Measurements from ENCODE around the gene KCNQ1OT1.

The KCNQ1OT1 gene

GRCh38 chr11:2663915-2664314 is 35.9 kb downstream of the KCNQ1OT1 start:
- no peak for TF ChIP-seq POLR2A (IDR thresholded peaks at IDR 0.05; ENCODE audit: extremely low read depth, insufficient read length)
- no peak for TF ChIP-seq CTCF (IDR thresholded peaks at IDR 0.05; ENCODE audit: low read depth, low read length)
- no peak for TF ChIP-seq MYC (IDR thresholded peaks at IDR 0.05; ENCODE audit: low read depth, low read length)
- no peak for TF ChIP-seq MAX (IDR thresholded peaks at IDR 0.05; ENCODE audit: low read depth, low read length)
- no peak for DNase-seq (ENCODE audit: low read depth)
- no peak overlapping the region for H3K4me3 ChIP-seq (ENCODE audit: low read depth, low read length)

- TF ChIP-seq CTCF (IDR thresholded peaks at IDR 0.05; ENCODE audit: low read depth, low read length) = no peak
- no peak for TF ChIP-seq MAX (IDR thresholded peaks at IDR 0.05; ENCODE audit: low read depth, low read length)
- no peak for TF ChIP-seq POLR2A (IDR thresholded peaks at IDR 0.05; ENCODE audit: extremely low read depth, insufficient read length)
- no peak for TF ChIP-seq MYC (IDR thresholded peaks at IDR 0.05; ENCODE audit: low read depth, low read length)
- no peak for DNase-seq (ENCODE audit: low read depth)
- H3K4me3 ChIP-seq (ENCODE audit: low read depth, low read length) = no peak overlapping the region
Observed at GRCh38 chr11:2663506-2663905, 36.3 kb downstream of the KCNQ1OT1 start.

GRCh38 chr11:2662430-2663299 is 37.1 kb downstream of the KCNQ1OT1 start:
- H3K4me3 ChIP-seq (ENCODE audit: low read depth, low read length) = no peak overlapping the region
- no peak for TF ChIP-seq POLR2A (IDR thresholded peaks at IDR 0.05; ENCODE audit: extremely low read depth, insufficient read length)
- TF ChIP-seq MAX (IDR thresholded peaks at IDR 0.05; ENCODE audit: low read depth, low read length) = no peak
- no peak for TF ChIP-seq MYC (IDR thresholded peaks at IDR 0.05; ENCODE audit: low read depth, low read length)
- no peak for DNase-seq (ENCODE audit: low read depth)

- TF ChIP-seq MYC (IDR thresholded peaks at IDR 0.05; ENCODE audit: low read depth, low read length) (no peak), CTCF (IDR thresholded peaks at IDR 0.05; ENCODE audit: low read depth, low read length) (no peak), POLR2A (IDR thresholded peaks at IDR 0.05; ENCODE audit: extremely low read depth, insufficient read length) (no peak), MAX (IDR thresholded peaks at IDR 0.05; ENCODE audit: low read depth, low read length) (no peak)
- no peak overlapping the region for H3K4me3 ChIP-seq (ENCODE audit: low read depth, low read length)
- no peak for DNase-seq (ENCODE audit: low read depth)
Observed at GRCh38 chr11:2662024-2662312, 37.8 kb downstream of the KCNQ1OT1 start.

GRCh38 chr11:2661173-2662023 is 38.4 kb downstream of the KCNQ1OT1 start:
- H3K4me3 ChIP-seq (ENCODE audit: low read depth, low read length) = no peak overlapping the region

GRCh38 chr11:2660357-2660939 is 39.3 kb downstream of the KCNQ1OT1 start:
- no peak for DNase-seq (ENCODE audit: low read depth)
- no peak overlapping the region for H3K4me3 ChIP-seq (ENCODE audit: low read depth, low read length)
- no peak for TF ChIP-seq CTCF (IDR thresholded peaks at IDR 0.05; ENCODE audit: low read depth, low read length)
- no peak for TF ChIP-seq MYC (IDR thresholded peaks at IDR 0.05; ENCODE audit: low read depth, low read length)
- TF ChIP-seq POLR2A (IDR thresholded peaks at IDR 0.05; ENCODE audit: extremely low read depth, insufficient read length) = no peak
- no peak for TF ChIP-seq MAX (IDR thresholded peaks at IDR 0.05; ENCODE audit: low read depth, low read length)

More at GRCh38 chr11:2661173-2662023, 38.4 kb downstream of the KCNQ1OT1 start:
- no peak for DNase-seq (ENCODE audit: low read depth)
- no peak for TF ChIP-seq MYC (IDR thresholded peaks at IDR 0.05; ENCODE audit: low read depth, low read length)
